Neural progenitor cell (in vitro differentiated cells): ENCODE data around the gene PTPRN2. TPM values are rescaled to one million over a fixed set of nuclear protein-coding genes. Genes with fewer than 3 reads are reported as not detected.

Experiments
- DNase-seq: peaks from one replicate; pipeline ENCODE4 v3.0.0-alpha.2; 2016; ENCODE audit warnings: low spot score
- H2AFZ ChIP-seq: fragments of 200-600 bp; sonication (generic); replicated peaks from 2 replicates; pipeline ENCODE4 v1.6.1; 2016; ENCODE audit warnings: antibody characterized with exemption
- H3F3A ChIP-seq: fragments of 200-600 bp; sonication (generic); 2 replicates; pipeline ENCODE4 v1.6.1; 2016; ENCODE audit warnings: antibody characterized with exemption, low read depth
- H3K27ac ChIP-seq: fragments of 200-600 bp; sonication (generic); 2 replicates; pipeline ENCODE4 v1.5.1; 2016; ENCODE audit warnings: mild to moderate bottlenecking
- H3K27me3 ChIP-seq: fragments of 200-600 bp; sonication (generic); 2 replicates; pipeline ENCODE4 v1.6.1; 2016; ENCODE audit warnings: mild to moderate bottlenecking, moderate library complexity
- H3K36me3 ChIP-seq: fragments of 200-600 bp; sonication (generic); 2 replicates; pipeline ENCODE4 v1.5.1; 2016
- H3K4me1 ChIP-seq: fragments of 200-600 bp; sonication (generic); 2 replicates; pipeline ENCODE4 v1.6.1; 2016; ENCODE audit warnings: mixed run types
- H3K4me2 ChIP-seq: fragments of 200-600 bp; sonication (generic); 2 replicates; pipeline ENCODE4 v1.6.1; 2016
- H3K4me3 ChIP-seq: fragments of 200-600 bp; sonication (generic); 2 replicates; pipeline ENCODE4 v1.5.1; 2016
- H3K79me2 ChIP-seq: fragments of 200-600 bp; sonication (generic); 2 replicates; pipeline ENCODE4 v1.6.1; 2016; ENCODE audit warnings: low read depth
- H3K9ac ChIP-seq: fragments of 200-600 bp; sonication (generic); 2 replicates; pipeline ENCODE4 v1.6.1; 2016
- H3K9me3 ChIP-seq: fragments of 200-600 bp; sonication (generic); 2 replicates; pipeline ENCODE4 v1.5.1; 2016; ENCODE audit warnings: low read depth
- H4K20me1 ChIP-seq: fragments of 200-600 bp; sonication (generic); 2 replicates; pipeline ENCODE4 v1.6.1; 2016; ENCODE audit warnings: low read depth
- H3K27ac Mint-ChIP-seq: 3 replicates; pipeline ENCODE4 v1.8.0; 2021; ENCODE audit warnings: mixed read lengths
- H3K27me3 Mint-ChIP-seq: 2 replicates; pipeline ENCODE4 v1.8.0; 2022; ENCODE audit warnings: low read depth, mild to moderate bottlenecking, inconsistent platforms, moderate library complexity, mixed read lengths; ENCODE audit not compliant: insufficient read depth
- H3K36me3 Mint-ChIP-seq: 3 replicates; pipeline ENCODE4 v1.8.0; 2021; ENCODE audit warnings: mixed read lengths
- H3K4me1 Mint-ChIP-seq: 3 replicates; pipeline ENCODE4 v1.8.0; 2021; ENCODE audit warnings: mixed read lengths
- H3K4me3 Mint-ChIP-seq: 3 replicates; pipeline ENCODE4 v1.8.0; 2021; ENCODE audit warnings: mild to moderate bottlenecking, moderate library complexity, mixed read lengths
- H3K9me3 Mint-ChIP-seq: 3 replicates; pipeline ENCODE4 v1.8.0; 2020; ENCODE audit warnings: mixed read lengths
- EZH2 ChIP-seq: fragments of 200-600 bp; sonication (generic); IDR thresholded peaks from 2 replicates; pipeline ENCODE4 v1.6.1; 2017; ENCODE audit warnings: antibody characterized with exemption, mild to moderate bottlenecking, moderate library complexity
- EZH2phosphoT487 ChIP-seq: fragments of 200-600 bp; sonication (generic); IDR thresholded peaks from 2 replicates; pipeline ENCODE4 v1.6.1; 2017; ENCODE audit warnings: antibody characterized with exemption
- total RNA-seq: library from RNA; depleted of rRNA; stranded (reverse); fragments of >200 nt; gene quantifications from 2 replicates; pipeline ENCODE4 v1.2.3, GENCODE V29; 2015; ENCODE audit warnings: low replicate concordance
- TF ChIP-seq, protein P1 (sequence below): fragments of 200-600 bp; sonication (generic); IDR thresholded peaks from 2 replicates; pipeline ENCODE4 v1.5.1; 2017; ENCODE audit warnings: antibody characterized with exemption, mild to moderate bottlenecking

Gene PTPRN2
- total RNA-seq, 1 donor from 2014 or later, result 3.0 TPM

DNA sequence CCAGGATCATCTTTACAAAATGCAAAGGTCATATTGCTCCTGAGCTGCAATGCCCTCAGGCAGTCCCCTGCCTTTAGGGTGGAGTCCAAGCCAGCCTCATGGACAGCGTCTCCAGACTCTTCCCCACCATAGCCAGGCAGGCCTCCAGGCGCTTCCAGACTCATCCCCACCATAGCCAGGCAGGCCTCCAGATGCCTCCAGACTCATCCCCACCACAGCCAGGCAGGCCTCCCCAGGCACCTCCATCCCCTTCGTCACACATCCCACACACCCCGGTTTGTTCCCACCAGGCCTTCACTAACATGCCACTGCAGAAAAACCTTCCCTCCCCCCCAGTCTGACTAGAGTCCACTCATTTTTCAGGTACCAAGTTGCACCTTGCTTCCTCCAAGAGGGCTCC is 70.1 kb downstream of the PTPRN2 start:
- no peak overlapping the region for H3K27ac Mint-ChIP-seq
- Histone ChIP-seq H3K4me1 (no peaks in the 10 kb centered on the region), H3K36me3 (no peaks in the 10 kb centered on the region), H2AFZ (no peak overlapping the region), H3K79me2 (no peaks in the 10 kb centered on the region), H3K9ac (no peak overlapping the region), H3K4me2 (no peak overlapping the region), H3K9me3 (no peaks in the 10 kb centered on the region), H3K27me3 (no peaks in the 10 kb centered on the region), H3K4me3 (no peak overlapping the region), H3F3A (no peaks in the 10 kb centered on the region), H4K20me1 (no peaks in the 10 kb centered on the region), H3K27ac (no peak overlapping the region)
- peaks cover 3% of the 10 kb centered on the region for H3K36me3 Mint-ChIP-seq
- H3K27me3 Mint-ChIP-seq, result no peaks in the 10 kb centered on the region
- no peak overlapping the region for H3K4me3 Mint-ChIP-seq
- TF ChIP-seq EZH2phosphoT487 (no peak), EZH2 (no peak)
- TF ChIP-seq, protein P1, sequence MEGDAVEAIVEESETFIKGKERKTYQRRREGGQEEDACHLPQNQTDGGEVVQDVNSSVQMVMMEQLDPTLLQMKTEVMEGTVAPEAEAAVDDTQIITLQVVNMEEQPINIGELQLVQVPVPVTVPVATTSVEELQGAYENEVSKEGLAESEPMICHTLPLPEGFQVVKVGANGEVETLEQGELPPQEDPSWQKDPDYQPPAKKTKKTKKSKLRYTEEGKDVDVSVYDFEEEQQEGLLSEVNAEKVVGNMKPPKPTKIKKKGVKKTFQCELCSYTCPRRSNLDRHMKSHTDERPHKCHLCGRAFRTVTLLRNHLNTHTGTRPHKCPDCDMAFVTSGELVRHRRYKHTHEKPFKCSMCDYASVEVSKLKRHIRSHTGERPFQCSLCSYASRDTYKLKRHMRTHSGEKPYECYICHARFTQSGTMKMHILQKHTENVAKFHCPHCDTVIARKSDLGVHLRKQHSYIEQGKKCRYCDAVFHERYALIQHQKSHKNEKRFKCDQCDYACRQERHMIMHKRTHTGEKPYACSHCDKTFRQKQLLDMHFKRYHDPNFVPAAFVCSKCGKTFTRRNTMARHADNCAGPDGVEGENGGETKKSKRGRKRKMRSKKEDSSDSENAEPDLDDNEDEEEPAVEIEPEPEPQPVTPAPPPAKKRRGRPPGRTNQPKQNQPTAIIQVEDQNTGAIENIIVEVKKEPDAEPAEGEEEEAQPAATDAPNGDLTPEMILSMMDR, result no peak
- H3K4me1 Mint-ChIP-seq, result no peaks in the 10 kb centered on the region
- no peak for DNase-seq
- peaks cover 18% of the 10 kb centered on the region for H3K9me3 Mint-ChIP-seq

DNA sequence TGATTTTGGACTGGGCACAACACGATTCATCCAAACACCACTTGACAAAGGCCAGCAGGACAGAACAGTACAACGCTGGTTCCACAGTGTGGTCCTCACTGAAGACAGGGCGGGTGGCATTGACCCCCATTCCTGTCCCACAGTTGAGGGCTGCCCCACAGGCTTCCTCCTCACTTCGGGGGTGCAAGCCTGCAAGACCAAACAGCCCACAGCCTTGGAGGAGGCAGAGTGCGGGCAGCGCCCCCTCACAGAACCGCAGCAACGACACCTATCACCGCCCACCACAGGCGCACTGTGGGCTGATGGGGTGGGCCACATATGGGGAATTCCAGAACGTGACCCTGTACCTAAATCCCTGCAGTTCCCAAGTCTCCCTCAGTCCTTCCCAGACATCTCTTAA is 70.6 kb downstream of the PTPRN2 start:
- peaks cover 17% of the 10 kb centered on the region for H3K9me3 Mint-ChIP-seq

DNA sequence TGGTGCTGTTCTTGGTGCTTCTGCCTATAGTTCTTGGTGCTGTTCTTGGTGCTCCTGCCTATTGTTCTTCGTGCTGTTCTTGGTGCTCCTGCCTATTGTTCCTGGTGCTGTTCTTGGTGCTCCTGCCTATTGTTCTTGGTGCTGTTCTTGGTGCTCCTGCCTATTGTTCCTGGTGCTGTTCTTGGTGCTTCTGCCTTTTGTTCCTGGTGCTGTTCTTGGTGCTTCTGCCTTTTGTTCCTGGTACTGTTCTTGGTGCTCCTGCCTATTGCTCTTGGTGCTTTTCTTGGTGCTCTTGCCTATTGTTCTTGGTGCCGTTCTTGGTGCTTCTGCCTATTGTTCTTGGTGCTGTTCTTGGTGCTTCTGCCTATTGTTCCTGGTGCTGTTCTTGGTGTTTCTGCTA is 71.1 kb downstream of the PTPRN2 start:
- no peaks in the 10 kb centered on the region for H3K27me3 ChIP-seq
- H3K27ac Mint-ChIP-seq, result no peak overlapping the region
- no peaks in the 10 kb centered on the region for H3K4me1 Mint-ChIP-seq
- H3K4me3 ChIP-seq, result no peak overlapping the region
- no peaks in the 10 kb centered on the region for H3K4me1 ChIP-seq
- no peaks in the 10 kb centered on the region for H3K9me3 ChIP-seq
- H3K4me3 Mint-ChIP-seq, result no peak overlapping the region
- H2AFZ ChIP-seq, result no peak overlapping the region
- DNase-seq, result no peak
- no peaks in the 10 kb centered on the region for H3K79me2 ChIP-seq
- no peak overlapping the region for H3K4me2 ChIP-seq
- H3K27ac ChIP-seq, result no peak overlapping the region
- TF ChIP-seq EZH2phosphoT487 (no peak), EZH2 (no peak)
- TF ChIP-seq, protein P1, result no peak
- no peaks in the 10 kb centered on the region for H4K20me1 ChIP-seq
- H3K36me3 ChIP-seq, result no peaks in the 10 kb centered on the region
- H3K36me3 Mint-ChIP-seq, result peaks cover 5% of the 10 kb centered on the region
- H3F3A ChIP-seq, result no peaks in the 10 kb centered on the region
- no peak overlapping the region for H3K9ac ChIP-seq
- no peaks in the 10 kb centered on the region for H3K27me3 Mint-ChIP-seq
- H3K9me3 Mint-ChIP-seq, result peaks cover 23% of the 10 kb centered on the region

More for the DNA sequence above, 70.6 kb downstream of the PTPRN2 start:
- Histone ChIP-seq H3K4me3 (no peak overlapping the region), H3K27me3 (no peaks in the 10 kb centered on the region), H3K9me3 (no peaks in the 10 kb centered on the region), H3K9ac (no peak overlapping the region), H3K27ac (no peak overlapping the region), H2AFZ (no peak overlapping the region), H3F3A (no peaks in the 10 kb centered on the region), H4K20me1 (no peaks in the 10 kb centered on the region), H3K4me1 (no peaks in the 10 kb centered on the region), H3K36me3 (no peaks in the 10 kb centered on the region), H3K4me2 (no peak overlapping the region), H3K79me2 (no peaks in the 10 kb centered on the region)
- TF ChIP-seq EZH2phosphoT487 (no peak), EZH2 (no peak)
- TF ChIP-seq, protein P1, result no peak
- no peak for DNase-seq
- Mint-ChIP-seq H3K27me3 (no peaks in the 10 kb centered on the region), H3K27ac (no peak overlapping the region), H3K4me3 (no peak overlapping the region), H3K36me3 (peaks cover 5% of the 10 kb centered on the region), H3K4me1 (no peaks in the 10 kb centered on the region)
